Skin of body (tissue), 2 donors: ENCODE measurements around the gene COX10. TPM values are rescaled to one million over a fixed set of nuclear protein-coding genes. Genes with fewer than 3 reads are reported as not detected.

Source experiments
- small RNA-seq: library from RNA; depleted of rRNA; stranded (forward); fragments of <200 nt; gene quantifications from one replicate; pipeline ENCODE3, GENCODE V24; 2014; ENCODE audit warnings: low replicate concordance
- total RNA-seq: library from RNA; depleted of rRNA; stranded (reverse); fragments of >200 nt; gene quantifications from one replicate; pipeline ENCODE4 v1.2.3, GENCODE V29; 2014

COX10 gene
- total RNA-seq, 1 donor from 2014 or later = 13.8 TPM

Small RNAs within 50 kb of the gene (small RNA-seq; reads per million reads assigned to genes)
- not detected for gene RF00090

Other genes with a start within 250 kb of the COX10 start
- not detected for gene CDRT15, start 167.4 kb downstream of the COX10 start, total RNA-seq
- 5.3 TPM for gene HS3ST3B1, start 231.6 kb downstream of the COX10 start, total RNA-seq